GM21528 (cell line): Measurements from ENCODE around the gene RASSF1.

ENCODE experiments used
- ATAC-seq: cut with Tn5 transposase; IDR thresholded peaks from one replicate; pipeline ENCODE4 v1.9.1; 2021; ENCODE audit warnings: mild to moderate bottlenecking, moderate library complexity; ENCODE audit not compliant: unreplicated experiment, low FRiP score

RASSF1 gene

DNA sequence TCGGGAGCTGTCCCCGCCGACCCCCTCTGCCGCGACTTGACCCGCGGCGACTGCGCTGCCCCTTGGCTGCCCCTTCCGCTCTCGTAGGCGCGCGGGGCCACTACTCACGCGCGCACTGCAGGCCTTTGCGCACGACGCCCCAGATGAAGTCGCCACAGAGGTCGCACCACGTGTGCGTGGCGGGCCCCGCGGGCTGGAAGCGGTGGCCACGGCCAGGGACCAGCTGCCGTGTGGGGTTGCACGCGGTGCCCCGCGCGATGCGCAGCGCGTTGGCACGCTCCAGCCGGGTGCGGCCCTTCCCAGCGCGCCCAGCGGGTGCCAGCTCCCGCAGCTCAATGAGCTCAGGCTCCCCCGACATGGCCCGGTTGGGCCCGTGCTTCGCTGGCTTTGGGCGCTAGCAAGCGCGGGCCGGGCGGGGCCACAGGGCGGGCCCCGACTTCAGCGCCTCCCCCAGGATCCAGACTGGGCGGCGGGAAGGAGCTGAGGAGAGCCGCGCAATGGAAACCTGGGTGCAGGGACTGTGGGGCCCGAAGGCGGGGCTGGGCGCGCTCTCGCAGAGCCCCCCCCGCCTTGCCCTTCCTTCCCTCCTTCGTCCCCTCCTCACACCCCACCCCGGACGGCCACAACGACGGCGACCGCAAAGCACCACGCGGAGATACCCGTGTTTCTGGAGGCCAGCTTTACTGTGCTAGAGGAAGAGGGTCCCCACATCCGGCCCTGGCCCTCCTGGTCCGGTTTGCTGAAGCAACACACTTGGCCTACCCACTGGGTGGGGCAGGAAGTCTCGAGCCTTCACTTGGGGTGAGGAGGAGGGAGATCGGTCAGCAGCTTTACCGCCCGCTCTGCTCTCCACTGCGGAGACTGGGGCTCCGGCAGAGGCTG, at the start of gene RASSF1:
TSS of gene RASSF1 (minus strand) at position 389 of the 882 bp plus-strand sequence. CDS start at position 358, 31 bp downstream.
- peak; percentile 23 for ATAC-seq

- no peak for ATAC-seq
These were observed 48.8 kb upstream of the RASSF1 start for GRCh38 chr3:50389414-50389767.

GRCh38 chr3:50388720-50389413, 48.2 kb upstream of the RASSF1 start:
- no peak for ATAC-seq

GRCh38 chr3:50388016-50388719, 47.5 kb upstream of the RASSF1 start:
- no peak for ATAC-seq

DNA sequence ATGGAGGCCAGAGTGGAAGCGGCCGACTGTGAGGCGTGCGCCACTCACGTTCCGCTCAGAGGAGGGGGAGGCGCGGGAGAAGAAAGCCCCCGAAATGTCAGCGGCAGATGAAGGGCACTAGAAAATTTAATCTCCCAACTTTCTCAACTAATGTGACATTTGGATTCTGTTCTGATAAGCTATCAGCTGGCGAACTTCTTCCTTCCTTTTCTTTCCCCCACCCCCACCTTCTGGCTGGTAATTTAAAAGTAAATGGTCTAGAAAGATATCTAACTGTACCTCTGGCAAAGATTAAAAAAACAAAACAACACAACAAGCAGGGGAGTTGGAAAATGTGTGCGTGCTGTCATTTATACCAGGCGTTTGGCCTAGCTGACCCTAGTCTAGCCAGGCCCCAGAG, 45.1 kb upstream of the RASSF1 start:
- ATAC-seq: no peak

DNA sequence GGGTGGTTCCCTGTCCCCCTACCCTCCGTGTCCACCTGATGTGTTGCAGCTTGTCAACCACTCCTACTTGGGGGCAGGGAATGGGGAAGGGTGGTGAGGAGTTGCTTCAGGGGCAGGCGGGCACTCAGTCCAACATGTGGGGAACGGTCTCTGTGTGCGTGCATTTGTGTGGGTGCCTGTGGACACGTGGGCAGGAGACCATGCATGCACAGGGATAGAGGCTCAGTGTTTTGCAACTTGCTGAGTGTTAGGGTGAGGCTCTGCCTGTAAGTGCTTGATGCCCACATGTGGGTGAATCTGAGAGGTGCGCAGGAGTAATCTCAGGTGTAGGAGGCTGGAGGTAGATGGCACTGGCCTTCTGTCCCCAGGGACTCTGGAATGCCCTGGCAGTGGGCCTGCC, 43.1 kb upstream of the RASSF1 start:
- no peak for ATAC-seq

DNA sequence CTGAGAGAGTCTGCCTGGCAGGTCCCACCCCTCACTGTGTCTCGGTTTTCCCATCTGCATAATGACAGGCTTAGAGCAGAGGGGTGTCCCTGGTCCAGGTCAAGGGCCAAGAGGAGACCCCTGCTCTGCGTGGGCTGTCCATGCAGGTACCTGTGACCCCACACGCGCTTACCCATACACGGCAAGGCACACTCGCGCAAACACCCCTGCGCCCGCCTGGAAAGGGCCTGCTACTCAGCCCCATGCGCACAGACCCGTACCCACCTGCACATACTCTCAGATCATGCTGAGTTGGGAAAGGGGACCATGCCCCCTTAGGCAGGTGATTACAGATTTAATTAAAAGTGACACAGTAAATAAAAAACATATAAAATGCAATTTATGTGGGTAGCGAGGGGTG, 42.1 kb upstream of the RASSF1 start:
- ATAC-seq: no peak

DNA sequence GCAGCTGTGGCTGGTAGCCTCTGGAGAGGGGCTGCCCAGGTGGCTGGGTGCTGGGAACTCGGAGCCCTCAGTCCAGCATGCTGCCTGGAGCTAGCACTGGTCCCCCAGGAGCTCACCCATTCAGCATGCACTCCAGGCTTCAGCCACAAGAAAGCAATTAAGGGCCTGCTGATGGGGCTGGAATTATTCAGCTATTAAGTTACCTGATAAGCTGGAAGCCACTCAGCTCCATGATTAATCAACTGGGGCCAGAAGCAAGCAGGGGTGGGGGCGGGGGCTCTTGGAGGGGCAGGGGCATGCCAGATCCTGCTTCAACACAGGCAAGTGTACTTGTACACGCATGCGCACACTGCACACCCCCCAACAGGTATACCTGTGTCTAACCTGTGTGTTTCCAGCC, 40.7 kb upstream of the RASSF1 start:
- no peak for ATAC-seq

- ATAC-seq: no peak
These were observed 39.9 kb upstream of the RASSF1 start for GRCh38 chr3:50380405-50381085.

DNA sequence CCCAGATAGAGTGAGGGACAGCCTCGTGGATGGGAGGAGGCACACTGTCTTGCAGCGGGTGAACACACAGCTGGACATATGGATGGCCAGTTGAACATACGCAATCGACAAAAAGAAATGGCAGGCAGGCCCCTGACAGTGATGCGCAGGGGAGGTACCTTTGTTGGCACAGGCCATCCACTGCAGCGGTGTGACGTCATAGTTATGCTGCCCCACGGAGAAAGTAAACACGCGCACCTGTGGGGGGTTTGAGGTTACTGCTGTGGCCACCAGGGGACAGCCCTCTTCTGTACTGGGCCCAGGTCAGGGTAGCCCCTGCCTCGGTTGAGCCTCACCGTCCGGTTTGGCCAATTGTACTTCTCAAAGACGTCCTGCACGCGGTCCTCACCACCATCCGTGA, 38.1 kb upstream of the RASSF1 start:
- no peak for ATAC-seq

GRCh38 chr3:50378024-50378423, 37.4 kb upstream of the RASSF1 start:
- no peak for ATAC-seq

DNA sequence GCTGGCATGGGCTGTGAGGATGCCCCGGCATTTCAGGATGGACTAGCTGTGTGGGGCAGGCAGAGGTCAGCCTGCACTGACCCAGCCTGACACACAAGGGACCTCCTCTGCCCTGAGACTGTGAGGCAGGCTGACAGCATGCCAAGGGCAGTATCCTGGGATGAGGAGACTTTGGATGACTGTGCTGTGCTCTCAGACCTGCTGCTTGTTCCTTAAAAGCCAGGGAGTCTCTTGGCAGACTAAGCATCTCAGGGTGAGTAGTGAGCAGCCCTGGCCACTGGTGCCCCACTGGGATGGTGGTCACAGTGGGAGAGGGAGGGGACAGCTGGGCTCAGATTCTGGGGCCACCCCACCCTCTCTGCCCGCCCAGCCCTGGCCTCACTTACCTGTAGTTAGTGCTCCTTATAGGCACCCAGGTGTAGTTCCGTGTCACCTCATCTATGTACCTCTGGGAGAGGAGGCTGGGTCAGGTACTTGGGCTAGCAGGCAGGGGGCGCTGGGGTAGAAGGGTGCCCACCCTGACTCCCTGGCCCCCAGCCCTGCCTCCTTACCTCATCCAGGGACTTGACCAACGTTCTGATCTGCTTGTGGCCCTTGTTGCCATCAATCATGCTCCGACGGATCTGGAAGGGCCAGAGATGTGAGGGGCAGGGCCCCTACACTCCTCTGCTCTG, 34.8 kb upstream of the RASSF1 start:
- ATAC-seq: no peak

DNA sequence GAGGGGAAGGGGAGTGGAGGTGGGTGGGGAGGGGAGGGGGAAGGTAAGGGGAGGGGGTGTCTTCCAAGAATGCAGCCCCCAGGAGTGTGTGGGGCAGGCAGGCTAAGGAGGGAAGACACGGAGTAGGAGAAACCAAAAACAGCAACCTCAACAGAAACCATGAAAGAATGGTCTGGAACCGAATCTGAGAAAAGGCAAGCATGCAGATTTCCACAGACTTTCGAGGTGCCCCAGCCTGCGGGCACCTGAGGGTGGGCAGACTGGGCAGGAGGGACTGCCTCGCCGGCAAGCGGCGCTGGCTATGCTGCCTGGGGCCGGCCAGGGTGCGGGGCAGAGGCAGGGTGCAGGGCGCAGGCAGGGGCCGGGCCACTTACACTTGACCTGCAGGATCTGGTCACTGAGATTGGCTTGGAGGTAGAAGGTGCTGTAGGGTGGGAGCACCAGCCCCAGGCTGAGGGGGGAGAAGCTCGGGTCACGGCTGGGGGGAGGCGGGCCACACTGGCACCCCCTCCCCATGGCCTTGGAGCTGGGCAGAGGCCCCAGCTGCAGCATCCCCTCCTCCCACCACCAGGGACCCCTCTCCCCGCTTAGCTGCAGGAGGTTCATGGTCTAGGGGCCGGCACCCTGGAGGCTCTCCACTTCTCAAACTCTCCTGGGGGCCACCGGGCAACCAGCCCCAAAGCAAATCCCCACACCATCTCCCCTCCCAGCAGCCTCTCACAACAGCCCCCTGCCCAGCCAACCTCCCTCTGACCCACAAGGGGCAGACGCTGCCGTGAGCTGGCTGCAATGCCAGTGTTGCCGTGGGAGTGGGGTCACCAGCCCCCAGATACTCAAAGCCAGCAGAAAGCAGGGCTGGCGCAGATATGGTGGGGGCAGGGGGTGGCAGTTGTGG, 34.0 kb upstream of the RASSF1 start:
- ATAC-seq: no peak

DNA sequence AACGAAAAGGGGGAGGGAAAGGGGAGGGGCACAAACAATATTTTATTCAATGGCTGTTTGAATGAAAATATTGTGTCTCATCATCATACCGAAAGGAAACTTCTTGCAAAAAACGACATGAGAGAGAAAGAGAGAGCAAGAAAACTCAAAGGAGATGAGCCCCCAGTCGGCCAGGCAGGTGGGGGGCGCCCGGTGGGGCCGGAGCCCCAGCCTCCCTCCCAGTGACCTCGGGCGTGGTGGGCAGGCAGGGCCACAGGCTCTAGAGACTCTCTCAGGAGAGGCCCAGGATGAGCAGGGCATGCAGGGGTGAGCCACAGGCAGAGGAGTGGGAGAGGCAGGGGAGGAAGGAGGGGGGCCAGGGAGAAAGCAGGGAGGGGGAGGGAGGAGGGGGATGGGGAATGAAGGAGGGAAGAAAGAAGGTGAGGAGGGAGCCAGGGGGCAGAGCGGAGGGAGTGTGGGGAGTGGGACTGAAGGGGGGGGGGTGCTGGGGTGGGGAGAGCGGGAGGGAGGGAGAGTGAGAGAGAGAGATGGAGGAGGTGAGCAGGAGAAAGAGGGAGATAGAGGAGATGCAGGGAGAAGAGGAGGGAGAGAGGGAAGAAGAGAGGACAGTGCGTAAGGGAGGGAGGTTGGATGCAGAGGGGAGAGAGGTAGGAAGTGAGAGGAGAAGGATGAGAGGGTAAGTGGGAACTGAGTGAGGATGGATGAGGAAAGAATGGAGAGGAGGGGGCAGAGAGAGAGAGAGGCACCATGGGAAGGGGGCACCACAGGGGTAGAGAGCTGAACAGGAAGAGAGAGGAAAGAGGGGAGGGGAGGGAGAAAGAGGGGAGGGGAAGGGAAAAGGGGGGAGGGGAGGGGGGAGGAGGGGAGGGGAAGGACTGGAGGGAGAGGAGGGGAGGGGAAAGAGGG, 32.8 kb upstream of the RASSF1 start:
- no peak for ATAC-seq

GRCh38 chr3:50372349-50372748, 31.7 kb upstream of the RASSF1 start:
- ATAC-seq: no peak

- no peak for ATAC-seq
These were observed 30.6 kb upstream of the RASSF1 start for GRCh38 chr3:50371133-50371685.

GRCh38 chr3:50370594-50370993, 30.0 kb upstream of the RASSF1 start:
- no peak for ATAC-seq
